Activated gamma-delta T cell (primary cell): Measurements from ENCODE around the gene ADGRD2.

Source experiments
- DNase-seq: peaks from one replicate; lab custom pipeline; 2025; lab: John Stamatoyannopoulos, UW

The ADGRD2 gene

GRCh38 chr9:124478354-124478753, 28.1 kb downstream of the ADGRD2 start:
- no peak for DNase-seq

- no peak for DNase-seq
Observed at GRCh38 chr9:124479371-124479770, 29.1 kb downstream of the ADGRD2 start.

GRCh38 chr9:124479947-124480620, 29.8 kb downstream of the ADGRD2 start:
- no peak for DNase-seq

GRCh38 chr9:124480621-124480981, 30.4 kb downstream of the ADGRD2 start:
- DNase-seq, result no peak

- DNase-seq, result no peak
Observed at GRCh38 chr9:124481115-124481514, 30.9 kb downstream of the ADGRD2 start.

- no peak for DNase-seq
Observed at GRCh38 chr9:124482431-124483031, 32.3 kb downstream of the ADGRD2 start.

- no peak for DNase-seq
Observed at GRCh38 chr9:124483481-124483880, 33.2 kb downstream of the ADGRD2 start.

GRCh38 chr9:124485201-124485600, 35.0 kb downstream of the ADGRD2 start:
- no peak for DNase-seq

GRCh38 chr9:124485936-124486335, 35.7 kb downstream of the ADGRD2 start:
- no peak for DNase-seq

GRCh38 chr9:124486778-124487259, 36.6 kb downstream of the ADGRD2 start:
- no peak for DNase-seq

GRCh38 chr9:124487260-124488182, 37.3 kb downstream of the ADGRD2 start:
- DNase-seq, result no peak

GRCh38 chr9:124488641-124489210, 38.5 kb downstream of the ADGRD2 start:
- no peak for DNase-seq

- DNase-seq, result no peak
Observed at GRCh38 chr9:124489222-124489621, 39.0 kb downstream of the ADGRD2 start.

- no peak for DNase-seq
Observed at GRCh38 chr9:124490004-124490403, 39.8 kb downstream of the ADGRD2 start.

GRCh38 chr9:124491049-124491975, 41.1 kb downstream of the ADGRD2 start:
- DNase-seq, result no peak

GRCh38 chr9:124492818-124493217, 42.6 kb downstream of the ADGRD2 start:
- DNase-seq, result no peak

GRCh38 chr9:124493218-124493617, 43.0 kb downstream of the ADGRD2 start:
- DNase-seq, result no peak

- no peak for DNase-seq
Observed at GRCh38 chr9:124493794-124494479, 43.7 kb downstream of the ADGRD2 start.

GRCh38 chr9:124495126-124496074, 45.1 kb downstream of the ADGRD2 start:
- no peak for DNase-seq
